Lower leg skin (tissue), 3 donors: ENCODE data around the gene RRAGD.

Experiments used
- POLR2A ChIP-seq, 2 donors: fragments of 450-650 bp; IDR thresholded peaks; one replicate each; pipeline ENCODE4 v1.6.1; 2016 to 2017; ENCODE audit warnings: antibody characterized with exemption in 2 of 2, mild to moderate bottlenecking in 1 of 2, moderate library complexity in 1 of 2
- TF ChIP-seq, protein P1 (sequence below), 3 donors: fragments of 450-650 bp; IDR thresholded peaks; one replicate each; pipeline ENCODE4 v1.5.1; 2016; ENCODE audit warnings: antibody characterized with exemption in 3 of 3, mild to moderate bottlenecking in 3 of 3, moderate library complexity in 2 of 3

DNA sequence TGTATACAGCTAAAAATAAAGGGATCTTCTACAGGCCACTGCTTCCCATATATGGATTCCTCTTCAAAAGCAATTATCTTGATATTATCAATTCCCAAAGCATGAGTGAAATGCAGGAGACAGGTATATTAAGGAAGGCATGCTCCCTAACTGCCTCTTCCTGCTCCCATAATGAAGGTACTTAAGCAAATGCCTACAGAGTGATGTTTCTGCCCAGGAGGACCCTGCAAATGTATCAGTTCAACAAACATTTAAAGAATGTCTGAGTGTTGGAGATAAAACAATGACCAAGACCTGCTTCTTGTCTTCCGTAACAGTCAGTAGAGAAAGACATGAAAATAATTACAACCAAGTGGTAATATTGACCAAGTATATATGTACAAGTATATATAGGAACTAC, 63.7 kb downstream of the RRAGD start:
- TF ChIP-seq, protein P1, sequence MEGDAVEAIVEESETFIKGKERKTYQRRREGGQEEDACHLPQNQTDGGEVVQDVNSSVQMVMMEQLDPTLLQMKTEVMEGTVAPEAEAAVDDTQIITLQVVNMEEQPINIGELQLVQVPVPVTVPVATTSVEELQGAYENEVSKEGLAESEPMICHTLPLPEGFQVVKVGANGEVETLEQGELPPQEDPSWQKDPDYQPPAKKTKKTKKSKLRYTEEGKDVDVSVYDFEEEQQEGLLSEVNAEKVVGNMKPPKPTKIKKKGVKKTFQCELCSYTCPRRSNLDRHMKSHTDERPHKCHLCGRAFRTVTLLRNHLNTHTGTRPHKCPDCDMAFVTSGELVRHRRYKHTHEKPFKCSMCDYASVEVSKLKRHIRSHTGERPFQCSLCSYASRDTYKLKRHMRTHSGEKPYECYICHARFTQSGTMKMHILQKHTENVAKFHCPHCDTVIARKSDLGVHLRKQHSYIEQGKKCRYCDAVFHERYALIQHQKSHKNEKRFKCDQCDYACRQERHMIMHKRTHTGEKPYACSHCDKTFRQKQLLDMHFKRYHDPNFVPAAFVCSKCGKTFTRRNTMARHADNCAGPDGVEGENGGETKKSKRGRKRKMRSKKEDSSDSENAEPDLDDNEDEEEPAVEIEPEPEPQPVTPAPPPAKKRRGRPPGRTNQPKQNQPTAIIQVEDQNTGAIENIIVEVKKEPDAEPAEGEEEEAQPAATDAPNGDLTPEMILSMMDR (IDR thresholded peaks at IDR 0.05) = no peak
- no peak for TF ChIP-seq POLR2A (IDR thresholded peaks at IDR 0.05)
